ENCODE data around the gene FAM78A.

FAM78A gene

DNA sequence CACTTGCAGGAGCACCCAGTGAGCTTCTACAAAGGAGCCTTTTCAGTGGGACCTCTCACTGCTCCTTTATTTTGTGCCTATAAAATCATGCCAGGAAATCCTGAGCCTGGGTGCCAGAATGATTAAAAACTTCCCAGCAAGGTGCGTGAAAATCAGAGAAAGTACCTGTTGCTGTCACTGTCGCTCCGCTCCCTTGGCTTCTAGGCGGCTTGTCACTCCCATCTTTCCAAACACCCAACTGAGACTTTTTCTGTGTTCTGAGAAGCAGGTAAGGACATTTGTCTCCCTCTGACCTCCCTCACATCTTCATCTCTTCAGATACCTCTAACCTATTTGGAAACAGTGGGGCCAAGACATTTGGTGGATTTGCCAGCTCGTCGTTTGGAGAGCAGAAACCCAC is 53.9 kb downstream of the FAM78A start:
- no peaks in the 10 kb centered on the region for H3K9me3 ChIP-seq (ENCODE audit: insufficient read depth, low read depth, low read length)
- no peaks in the 10 kb centered on the region for H3F3A ChIP-seq (ENCODE audit: low read depth)
- H3K27me3 ChIP-seq (ENCODE audit: insufficient read depth, low read length, poor library complexity, severe bottlenecking): no peaks in the 10 kb centered on the region
- H3K4me3 ChIP-seq (ENCODE audit: low read length, poor library complexity, severe bottlenecking): no peak overlapping the region
- H3K9ac ChIP-seq (ENCODE audit: low read depth, low read length, poor library complexity, severe bottlenecking): no peak overlapping the region
- TF ChIP-seq EZH2phosphoT487 (IDR thresholded peaks at IDR 0.05; ENCODE audit: borderline replicate concordance): no peak
- TF ChIP-seq CTCF (conservative IDR thresholded peaks at IDR 0.05; ENCODE audit: low read length): no peak
- H4K20me1 ChIP-seq (ENCODE audit: insufficient read depth, low read length, poor library complexity, severe bottlenecking): no peaks in the 10 kb centered on the region
- no peak overlapping the region for H3K4me2 ChIP-seq (ENCODE audit: low read depth, low read length, poor library complexity, severe bottlenecking)
- H3K9me2 ChIP-seq (replicated peaks; ENCODE audit: low read depth, low read length): no peaks in the 10 kb centered on the region
- no peaks in the 10 kb centered on the region for H3K4me1 ChIP-seq (ENCODE audit: insufficient read depth, low read length, poor library complexity, severe bottlenecking)
- H3K36me3 ChIP-seq (ENCODE audit: insufficient read depth, low read length): peaks cover 55% of the 10 kb centered on the region; the same call in 1 of the 2 replicates
- no peaks in the 10 kb centered on the region for H3K79me2 ChIP-seq (ENCODE audit: insufficient read depth, low read length)
- H2AFZ ChIP-seq (ENCODE audit: low read length): no peak overlapping the region

DNA sequence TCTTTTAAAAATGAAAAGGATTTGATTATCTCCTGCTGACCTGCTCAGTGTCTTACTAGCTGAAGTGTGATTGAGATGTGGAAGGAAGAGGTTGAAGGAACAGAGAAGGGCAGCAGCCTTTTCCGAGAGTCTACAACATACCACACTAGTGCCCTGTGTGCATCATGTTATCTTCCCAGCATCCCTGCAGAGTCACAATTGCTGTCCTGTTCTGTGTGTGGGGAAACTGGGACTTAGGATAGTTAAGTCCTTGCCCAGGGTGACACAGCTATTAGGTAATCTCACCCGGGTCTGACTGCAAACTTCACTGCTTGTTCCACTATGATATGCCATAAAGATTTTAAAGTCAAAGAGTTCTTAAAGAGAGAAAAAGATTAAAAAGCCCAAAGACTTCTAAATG is 55.8 kb downstream of the FAM78A start:
- no peaks in the 10 kb centered on the region for H3K9me2 ChIP-seq (replicated peaks; ENCODE audit: low read depth, low read length)
- no peak overlapping the region for H3K4me3 ChIP-seq (ENCODE audit: low read length, poor library complexity, severe bottlenecking)
- H3K27me3 ChIP-seq (ENCODE audit: insufficient read depth, low read length, poor library complexity, severe bottlenecking): no peaks in the 10 kb centered on the region
- H4K20me1 ChIP-seq (ENCODE audit: insufficient read depth, low read length, poor library complexity, severe bottlenecking): no peaks in the 10 kb centered on the region
- H3K4me2 ChIP-seq (ENCODE audit: low read depth, low read length, poor library complexity, severe bottlenecking): no peak overlapping the region
- H3K9me3 ChIP-seq (ENCODE audit: insufficient read depth, low read depth, low read length): no peaks in the 10 kb centered on the region
- H3K36me3 ChIP-seq (ENCODE audit: insufficient read depth, low read length): peaks cover 52% of the 10 kb centered on the region; the same call in 1 of the 2 replicates
- H2AFZ ChIP-seq (ENCODE audit: low read length): no peak overlapping the region
- no peak overlapping the region for H3K9ac ChIP-seq (ENCODE audit: low read depth, low read length, poor library complexity, severe bottlenecking)
- no peaks in the 10 kb centered on the region for H3K79me2 ChIP-seq (ENCODE audit: insufficient read depth, low read length)
- no peaks in the 10 kb centered on the region for H3F3A ChIP-seq (ENCODE audit: low read depth)
- no peaks in the 10 kb centered on the region for H3K4me1 ChIP-seq (ENCODE audit: insufficient read depth, low read length, poor library complexity, severe bottlenecking)
- TF ChIP-seq CTCF (conservative IDR thresholded peaks at IDR 0.05; ENCODE audit: low read length): no peak

GRCh38 chr9:131218370-131218769 is 57.9 kb downstream of the FAM78A start:
- H3K9me2 ChIP-seq (replicated peaks; ENCODE audit: low read depth, low read length): no peaks in the 10 kb centered on the region
- no peaks in the 10 kb centered on the region for H3K79me2 ChIP-seq (ENCODE audit: insufficient read depth, low read length)
- H3K9ac ChIP-seq (ENCODE audit: low read depth, low read length, poor library complexity, severe bottlenecking): no peak overlapping the region
- no peaks in the 10 kb centered on the region for H3K27me3 ChIP-seq (ENCODE audit: insufficient read depth, low read length, poor library complexity, severe bottlenecking)
- peaks cover 56% of the 10 kb centered on the region; the same call in 1 of the 2 replicates for H3K36me3 ChIP-seq (ENCODE audit: insufficient read depth, low read length)
- no peak overlapping the region for H2AFZ ChIP-seq (ENCODE audit: low read length)
- no peak overlapping the region for H3K4me2 ChIP-seq (ENCODE audit: low read depth, low read length, poor library complexity, severe bottlenecking)
- no peak overlapping the region for H3K4me3 ChIP-seq (ENCODE audit: low read length, poor library complexity, severe bottlenecking)
- no peaks in the 10 kb centered on the region for H3K9me3 ChIP-seq (ENCODE audit: insufficient read depth, low read depth, low read length)
- TF ChIP-seq EZH2phosphoT487 (IDR thresholded peaks at IDR 0.05; ENCODE audit: borderline replicate concordance) (no peak), CTCF (conservative IDR thresholded peaks at IDR 0.05; ENCODE audit: low read length) (no peak)
- no peaks in the 10 kb centered on the region for H3F3A ChIP-seq (ENCODE audit: low read depth)
- H3K4me1 ChIP-seq (ENCODE audit: insufficient read depth, low read length, poor library complexity, severe bottlenecking): no peaks in the 10 kb centered on the region
- no peaks in the 10 kb centered on the region for H4K20me1 ChIP-seq (ENCODE audit: insufficient read depth, low read length, poor library complexity, severe bottlenecking)
